KOPT-K1 (cell line): ENCODE data around the gene PTPRQ.

Source experiments
- H3K27ac ChIP-seq: fragments of 200-600 bp; sonication (generic); 2 replicates; pipeline ENCODE4 v1.5.1; 2016; ENCODE audit warnings: antibody characterized with exemption, mild to moderate bottlenecking, low read depth, low read length; ENCODE audit not compliant: poor library complexity, severe bottlenecking
- H3K36me3 ChIP-seq: fragments of 200-600 bp; sonication (generic); 2 replicates; pipeline ENCODE4 v1.5.1; 2017; ENCODE audit warnings: antibody characterized with exemption, mild to moderate bottlenecking, low read length, moderate library complexity; ENCODE audit not compliant: insufficient read depth
- H3K9me3 ChIP-seq: fragments of 200-600 bp; sonication (generic); 2 replicates; pipeline ENCODE4 v1.5.1; 2017; ENCODE audit warnings: antibody characterized with exemption, low read length, mild to moderate bottlenecking; ENCODE audit not compliant: insufficient read depth, poor library complexity, severe bottlenecking

The PTPRQ gene

DNA sequence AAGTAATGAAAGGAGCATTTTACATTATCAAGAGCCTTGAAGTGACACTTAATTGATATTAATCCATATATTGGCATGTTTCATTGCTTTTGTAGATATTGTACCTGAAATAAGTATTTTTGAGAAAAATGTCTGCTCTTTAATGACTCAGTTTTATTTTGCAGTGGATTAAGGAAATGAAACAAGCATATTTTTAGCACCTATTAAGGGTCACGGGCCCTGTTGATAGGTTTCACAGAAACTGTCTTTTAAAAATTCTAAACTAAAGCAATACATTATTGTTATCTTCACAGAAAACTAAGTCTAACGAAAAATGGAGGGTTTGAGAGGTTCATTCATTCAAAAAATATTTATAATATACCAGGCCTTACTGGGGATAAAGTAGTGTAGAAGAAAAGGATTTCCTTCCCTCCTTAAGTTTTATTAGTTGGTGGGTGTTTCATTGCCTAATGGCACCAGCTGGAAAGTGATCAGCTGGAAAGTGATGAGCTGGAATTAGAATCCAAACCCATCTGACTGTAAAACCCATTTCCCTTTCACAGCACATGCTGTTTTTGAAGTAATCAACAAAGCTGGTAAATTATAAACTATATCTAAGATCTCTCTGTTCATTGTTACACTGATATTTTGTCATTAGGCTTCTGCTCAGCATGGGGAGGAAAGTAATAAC is 54.2 kb downstream of the PTPRQ start:
- Histone ChIP-seq H3K27ac (no peak overlapping the region), H3K36me3 (no peaks in the 10 kb centered on the region), H3K9me3 (no peaks in the 10 kb centered on the region)

DNA sequence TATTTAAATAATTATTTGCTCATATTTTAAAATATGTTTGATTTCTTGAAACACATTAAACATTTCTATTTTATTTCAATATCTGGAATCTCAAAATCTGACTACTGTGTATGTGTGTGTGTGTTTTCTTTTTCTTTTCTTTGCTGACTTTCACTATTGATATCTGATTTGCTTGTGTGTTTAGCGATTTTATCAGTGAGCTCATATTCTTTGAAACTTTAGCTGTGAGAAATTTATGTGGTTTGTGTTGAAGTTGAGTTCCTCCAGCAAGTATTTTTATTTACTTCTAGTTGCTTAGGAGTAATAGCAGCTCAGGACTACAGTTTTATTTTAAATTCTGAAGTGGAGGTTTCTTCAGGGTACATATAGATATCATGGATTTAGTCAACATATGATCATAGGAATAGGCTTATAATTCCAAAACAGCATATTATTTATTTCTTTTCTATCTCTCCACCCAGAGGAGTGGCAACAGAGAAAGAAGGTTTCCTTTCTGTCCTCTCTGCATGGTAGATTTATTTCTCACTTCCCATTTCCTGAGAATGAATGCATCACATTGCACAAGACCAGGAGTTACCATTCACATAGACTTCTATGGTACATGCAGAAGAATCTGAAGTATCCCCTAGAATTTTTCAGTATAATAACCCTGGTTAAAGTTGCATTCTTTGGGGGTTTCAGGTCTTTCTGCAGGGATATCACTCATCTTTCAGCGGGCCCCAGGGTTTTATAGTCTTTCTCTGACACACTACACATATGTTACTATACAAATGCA is 60.5 kb downstream of the PTPRQ start:
- H3K36me3 ChIP-seq: no peaks in the 10 kb centered on the region
- H3K27ac ChIP-seq: no peak overlapping the region
- no peaks in the 10 kb centered on the region for H3K9me3 ChIP-seq

DNA sequence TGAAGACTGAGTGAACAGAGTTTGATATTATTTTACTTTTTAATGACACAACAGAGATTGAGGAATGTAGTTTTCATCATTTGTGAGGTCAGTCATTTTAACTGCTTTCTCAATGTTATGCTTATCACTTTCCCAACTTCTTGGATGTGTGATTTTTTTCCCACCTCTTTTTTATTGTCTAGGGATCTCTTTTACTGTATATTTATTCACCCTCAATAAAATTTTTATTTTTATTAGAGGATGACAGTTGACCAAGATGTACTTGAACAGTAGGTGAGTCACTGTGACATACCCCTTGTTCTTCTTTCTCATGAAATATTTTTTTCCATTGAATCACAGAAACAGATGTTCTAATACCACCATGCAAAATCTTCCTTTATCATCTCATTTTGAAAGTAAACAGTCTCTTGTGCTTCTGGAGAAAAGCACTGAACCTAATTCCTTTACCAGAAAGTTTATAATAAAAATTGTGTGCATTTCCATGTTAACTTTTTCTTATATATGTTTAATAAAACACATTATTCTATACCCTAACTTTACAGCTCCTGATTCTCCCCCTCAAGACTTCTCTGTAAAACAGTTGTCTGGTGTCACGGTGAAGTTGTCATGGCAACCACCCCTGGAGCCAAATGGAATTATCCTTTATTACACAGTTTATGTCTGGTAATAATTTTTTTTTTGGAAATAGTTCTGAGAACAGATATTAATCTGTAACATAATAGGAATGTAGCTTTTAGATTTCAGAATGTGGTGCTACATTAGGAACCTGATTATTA is 65.9 kb downstream of the PTPRQ start:
- Histone ChIP-seq H3K27ac (no peak overlapping the region), H3K9me3 (no peaks in the 10 kb centered on the region), H3K36me3 (no peaks in the 10 kb centered on the region)

DNA sequence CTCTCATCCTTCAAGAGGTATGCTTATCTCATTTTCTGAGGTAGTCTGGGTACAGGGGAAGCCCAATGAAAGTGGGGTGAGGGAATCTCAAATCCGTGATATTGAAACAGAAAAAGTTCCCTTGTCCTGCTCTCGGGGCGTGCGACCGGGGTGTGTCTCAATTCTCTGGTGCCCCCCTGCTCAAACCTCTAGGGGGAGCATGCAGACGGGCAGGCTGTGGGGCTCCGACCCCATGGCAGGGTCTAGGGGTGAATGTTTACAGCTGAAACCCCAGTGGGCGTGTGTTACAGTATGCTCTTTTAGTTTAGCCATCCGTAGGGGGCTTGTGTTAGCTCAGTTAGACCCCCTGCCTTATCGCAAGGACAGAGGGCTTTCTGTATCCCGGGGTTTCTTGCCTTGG is 68.7 kb downstream of the PTPRQ start:
- Histone ChIP-seq H3K36me3 (no peaks in the 10 kb centered on the region), H3K9me3 (no peaks in the 10 kb centered on the region), H3K27ac (no peak overlapping the region)

DNA sequence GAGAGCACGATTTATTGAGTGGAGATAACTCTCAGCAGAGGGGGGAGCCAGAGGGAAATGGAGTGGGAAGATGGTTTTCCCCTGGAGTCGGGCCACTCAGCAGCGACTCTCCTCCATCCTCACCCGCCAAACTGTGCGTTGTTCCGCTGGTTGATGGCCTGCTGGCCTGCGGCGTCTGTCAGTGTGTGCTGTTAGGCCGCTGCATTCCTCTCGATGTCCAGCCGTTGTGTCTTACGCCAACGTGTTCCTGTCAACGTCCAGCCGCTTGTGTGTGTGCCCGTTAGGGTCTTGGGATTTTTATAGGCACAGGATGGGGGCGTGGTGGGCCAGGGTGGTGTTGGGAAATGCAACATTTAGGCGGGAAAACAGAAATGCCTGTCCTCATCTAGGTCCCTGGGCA is 69.2 kb downstream of the PTPRQ start:
- Histone ChIP-seq H3K36me3 (no peaks in the 10 kb centered on the region), H3K27ac (no peak overlapping the region), H3K9me3 (no peaks in the 10 kb centered on the region)

DNA sequence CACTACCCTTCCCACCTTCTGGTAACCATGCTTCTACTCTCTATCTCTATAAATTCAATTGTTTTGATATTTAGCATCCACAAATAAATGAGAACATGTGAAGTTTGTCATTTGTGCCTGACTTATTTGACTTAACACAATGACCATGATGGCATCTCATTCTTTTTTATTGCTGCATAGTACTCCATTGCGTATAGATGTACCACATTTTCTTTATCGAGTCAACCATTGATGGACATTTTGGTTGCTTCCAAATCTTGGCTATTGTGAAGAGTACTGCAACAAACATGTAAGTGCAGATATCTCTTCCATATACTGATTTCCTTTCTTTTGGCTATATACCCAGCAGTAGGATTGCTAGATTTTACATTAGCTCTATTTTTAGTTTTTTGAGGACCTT is 73.6 kb downstream of the PTPRQ start:
- Histone ChIP-seq H3K27ac (no peak overlapping the region), H3K9me3 (no peaks in the 10 kb centered on the region), H3K36me3 (no peaks in the 10 kb centered on the region)

DNA sequence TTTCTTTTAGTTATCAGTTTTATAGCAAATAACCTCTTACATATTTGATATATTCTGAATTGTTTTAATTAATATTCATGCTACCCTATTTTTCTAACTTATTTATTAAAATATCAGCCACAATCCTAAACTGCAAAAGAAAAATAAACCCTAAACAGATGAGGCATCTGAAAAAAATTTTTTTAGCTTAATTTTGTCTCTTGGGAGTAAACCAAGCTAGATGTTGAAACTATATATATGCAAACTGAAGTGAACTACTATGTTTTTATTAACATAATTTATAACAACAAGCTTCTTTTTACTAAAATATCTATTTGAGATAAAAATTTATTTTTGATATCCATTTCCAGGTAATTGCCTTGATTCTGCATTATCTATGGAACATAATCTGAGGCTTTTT is 87.6 kb downstream of the PTPRQ start:
- no peak overlapping the region for H3K27ac ChIP-seq
- no peaks in the 10 kb centered on the region for H3K9me3 ChIP-seq
- no peaks in the 10 kb centered on the region for H3K36me3 ChIP-seq

DNA sequence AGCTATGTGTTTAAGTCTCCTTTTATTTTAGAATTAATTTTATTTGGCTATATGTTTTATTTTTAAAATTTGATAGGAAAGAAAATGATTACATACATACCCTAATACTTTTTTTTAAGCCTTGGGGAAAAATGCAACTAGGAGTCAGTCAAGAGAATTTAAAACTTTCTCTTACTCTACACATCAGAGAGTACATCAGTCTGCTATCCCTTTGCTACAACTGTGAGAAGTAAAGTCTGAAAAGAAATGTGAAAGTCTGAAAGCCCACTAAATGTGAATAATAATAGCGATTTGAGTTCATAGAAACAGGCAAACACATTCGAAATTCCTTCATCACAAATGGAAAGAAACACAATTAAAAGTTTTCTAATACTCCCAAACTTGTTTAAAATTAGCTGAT is 95.0 kb downstream of the PTPRQ start:
- no peak overlapping the region for H3K27ac ChIP-seq
- H3K36me3 ChIP-seq: no peaks in the 10 kb centered on the region
- no peaks in the 10 kb centered on the region for H3K9me3 ChIP-seq

DNA sequence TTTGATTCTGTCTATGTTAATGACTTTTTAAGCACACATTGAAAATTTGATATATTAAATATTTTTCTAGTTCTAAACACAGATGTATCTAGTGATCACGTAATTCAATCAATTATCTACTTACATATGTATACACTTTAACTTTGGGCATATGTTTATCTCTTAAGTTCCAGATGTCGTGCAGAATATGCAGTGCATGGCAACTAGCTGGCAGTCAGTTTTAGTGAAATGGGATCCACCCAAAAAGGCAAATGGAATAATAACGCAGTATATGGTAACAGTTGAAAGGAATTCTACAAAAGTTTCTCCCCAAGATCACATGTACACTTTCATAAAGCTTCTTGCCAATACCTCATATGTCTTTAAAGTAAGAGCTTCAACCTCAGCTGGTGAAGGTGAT is 105.3 kb downstream of the PTPRQ start:
- no peak overlapping the region for H3K27ac ChIP-seq
- no peaks in the 10 kb centered on the region for H3K36me3 ChIP-seq
- H3K9me3 ChIP-seq: no peaks in the 10 kb centered on the region

DNA sequence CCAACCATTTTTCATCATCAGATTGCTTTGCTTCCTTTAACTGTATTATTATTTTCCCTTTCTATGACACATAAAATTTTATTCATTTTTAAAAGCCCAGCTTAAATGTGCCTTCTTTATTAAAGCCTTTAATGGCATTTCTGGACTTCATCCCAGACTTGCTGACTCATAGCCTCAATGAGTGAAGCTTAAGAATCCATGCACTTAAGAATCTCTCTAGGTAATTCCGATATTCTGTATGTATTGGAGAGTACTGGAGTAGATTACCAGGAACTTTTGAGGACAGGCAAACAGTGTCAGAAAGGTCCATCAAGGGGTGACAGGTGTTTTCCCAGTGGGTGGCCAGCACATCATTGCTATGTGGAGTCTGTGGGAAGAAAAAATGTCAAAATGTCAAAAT is 107.9 kb downstream of the PTPRQ start:
- no peak overlapping the region for H3K27ac ChIP-seq
- no peaks in the 10 kb centered on the region for H3K36me3 ChIP-seq
- no peaks in the 10 kb centered on the region for H3K9me3 ChIP-seq

DNA sequence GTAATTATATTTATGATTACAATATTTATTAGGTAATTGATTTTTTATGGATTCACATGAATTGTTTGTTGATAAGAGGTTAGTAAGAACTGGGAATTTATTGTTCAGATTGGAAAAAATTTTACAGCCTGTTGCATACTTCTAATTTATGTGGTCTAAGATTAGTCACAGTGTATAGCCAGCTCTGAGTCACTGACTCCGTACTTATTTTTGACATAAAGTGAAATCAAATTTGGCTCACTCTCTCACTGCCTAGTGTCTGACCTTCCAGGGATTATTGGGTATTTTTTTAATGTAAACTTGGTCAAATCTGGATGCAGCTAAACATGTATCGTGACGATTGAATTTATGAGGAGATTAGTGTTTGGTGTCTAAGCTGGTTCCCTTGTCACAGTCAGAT is 109.3 kb downstream of the PTPRQ start:
- H3K36me3 ChIP-seq: no peaks in the 10 kb centered on the region
- H3K27ac ChIP-seq: no peak overlapping the region
- H3K9me3 ChIP-seq: no peaks in the 10 kb centered on the region

DNA sequence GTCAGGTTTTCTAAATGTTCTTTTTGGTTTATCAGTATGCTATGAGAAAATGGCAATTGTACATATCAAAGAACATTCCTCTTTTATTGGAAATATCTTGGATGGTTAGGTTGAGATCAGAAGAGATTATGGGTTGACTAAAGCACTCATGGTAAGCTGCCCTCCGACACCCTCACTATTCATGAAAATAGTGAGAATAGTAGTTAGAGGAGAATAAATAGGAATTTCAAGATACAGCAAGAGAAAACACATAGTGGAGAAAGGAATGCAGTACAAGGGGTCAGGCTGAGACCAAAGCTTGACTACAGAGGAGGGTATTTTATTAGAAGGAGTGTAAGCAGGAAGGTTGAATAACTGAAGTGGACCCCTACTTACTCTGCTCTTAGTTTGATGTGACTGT is 112.5 kb downstream of the PTPRQ start:
- no peaks in the 10 kb centered on the region for H3K36me3 ChIP-seq
- H3K9me3 ChIP-seq: no peaks in the 10 kb centered on the region
- H3K27ac ChIP-seq: no peak overlapping the region

DNA sequence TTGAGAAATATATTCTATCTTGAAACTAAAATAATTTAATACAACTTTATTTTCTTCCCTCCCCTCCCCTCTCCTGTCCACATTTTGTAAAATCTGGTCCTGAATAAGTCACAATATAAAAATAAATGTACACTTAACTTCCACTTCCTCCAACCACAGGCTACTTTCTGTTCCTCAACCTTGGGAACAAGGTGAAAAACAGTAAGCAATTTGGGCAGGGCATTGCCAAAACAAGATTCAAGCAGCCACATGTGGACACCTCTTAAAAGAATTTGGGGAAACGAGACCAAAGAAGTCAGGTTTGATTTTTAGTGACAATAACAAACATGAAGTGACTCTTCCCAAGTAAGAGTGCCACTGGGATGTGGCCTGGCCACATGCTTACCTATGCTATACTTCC is 115.7 kb downstream of the PTPRQ start:
- Histone ChIP-seq H3K36me3 (no peaks in the 10 kb centered on the region), H3K9me3 (no peaks in the 10 kb centered on the region), H3K27ac (no peak overlapping the region)

DNA sequence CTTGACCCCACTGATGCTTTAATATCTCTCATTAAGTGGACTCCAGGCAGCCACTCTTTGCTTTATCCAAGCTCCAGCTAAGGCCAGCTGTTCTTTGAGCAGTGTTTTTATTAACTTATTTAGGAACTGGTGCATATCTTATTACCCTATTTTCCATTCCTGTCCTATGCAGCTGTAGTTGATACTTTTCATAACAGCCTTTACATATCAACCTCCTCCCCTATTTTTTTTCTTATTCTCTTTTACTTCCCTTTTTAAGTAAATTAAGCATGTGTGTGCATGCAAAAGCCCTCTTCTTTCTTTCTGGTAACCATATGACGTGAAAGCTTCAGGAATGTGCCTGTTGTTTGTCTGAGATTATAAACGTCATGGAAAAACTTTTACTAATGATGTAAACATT is 121.2 kb downstream of the PTPRQ start:
- Histone ChIP-seq H3K27ac (no peak overlapping the region), H3K36me3 (no peaks in the 10 kb centered on the region), H3K9me3 (no peaks in the 10 kb centered on the region)

DNA sequence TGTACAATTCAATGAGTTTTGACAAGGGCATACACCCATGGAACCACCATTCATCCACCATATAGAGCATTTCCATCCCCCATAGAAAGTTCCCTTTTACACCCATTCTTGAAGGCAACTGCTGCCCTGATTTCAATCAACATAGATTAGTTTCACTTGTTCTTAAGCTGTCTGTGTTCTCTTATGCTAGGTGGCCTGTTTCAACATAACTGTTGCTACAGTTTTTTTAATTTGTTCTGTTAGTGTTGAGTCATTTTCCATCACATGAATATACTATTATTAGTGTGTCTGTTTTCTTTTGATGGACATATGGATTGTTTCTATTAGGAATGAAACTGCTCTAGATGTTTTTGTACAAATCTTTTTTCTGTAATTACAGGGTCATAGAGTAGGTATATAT is 123.4 kb downstream of the PTPRQ start:
- Histone ChIP-seq H3K36me3 (no peaks in the 10 kb centered on the region), H3K27ac (no peak overlapping the region), H3K9me3 (no peaks in the 10 kb centered on the region)
